LNCAP (cell line): Measurements from ENCODE around the gene APBA3.

ENCODE experiments used
- CTCF ChIP-seq: fragments of 450-650 bp; IDR thresholded peaks from 2 replicates; pipeline ENCODE4 v1.5.1; 2017; ENCODE audit warnings: mild to moderate bottlenecking

APBA3 gene

GRCh38 chr19:3752492-3752891, 9.0 kb downstream of the APBA3 start:
- TF ChIP-seq CTCF = no peak

GRCh38 chr19:3751236-3751635, 10.3 kb downstream of the APBA3 start:
- TF ChIP-seq CTCF = no peak

- no peak for TF ChIP-seq CTCF
Measured at GRCh38 chr19:3750211-3750610, 11.3 kb downstream of the APBA3 start.

GRCh38 chr19:3748965-3749364, 12.5 kb downstream of the APBA3 start:
- no peak for TF ChIP-seq CTCF

GRCh38 chr19:3746371-3747056, 15.0 kb downstream of the APBA3 start:
- no peak for TF ChIP-seq CTCF

GRCh38 chr19:3745363-3746045, 16.0 kb downstream of the APBA3 start:
- no peak for TF ChIP-seq CTCF

GRCh38 chr19:3743486-3743885, 18.0 kb downstream of the APBA3 start:
- no peak for TF ChIP-seq CTCF
